H1 (cell line): ENCODE results near the gene DIAPH1.
A peak's percentile ranks its signal among the peaks of the same experiment; 100 is the strongest.

Experiments used
- CBX8 ChIP-seq: fragments of 300-800, 300-1000 bp; sonication (generic); IDR thresholded peaks from 2 replicates; pipeline ENCODE4 v1.7.1; 2016; ENCODE audit warnings: low read depth, low read length, borderline replicate concordance
- KDM4A ChIP-seq: IDR thresholded peaks from one replicate; pipeline ENCODE4 v1.7.1; 2012; ENCODE audit warnings: low read depth, mild to moderate bottlenecking, moderate library complexity, low read length, inconsistent platforms; ENCODE audit not compliant: severe bottlenecking
- POLR2A ChIP-seq, 2 experiments: IDR thresholded peaks; 1 replicate in 1 of 2; 2 replicates in 1 of 2; pipeline ENCODE4 v1.6.1; 2011; ENCODE audit warnings: low read depth in 2 of 2, low read length in 2 of 2, mild to moderate bottlenecking in 2 of 2; ENCODE audit errors: control extremely low read depth in 1 of 2
- POLR2AphosphoS5 ChIP-seq: IDR thresholded peaks from 2 replicates; pipeline ENCODE4 v1.6.1; 2011; ENCODE audit warnings: low read depth, low read length
- TAF7 ChIP-seq: optimal IDR thresholded peaks from 2 replicates; pipeline ENCODE3; 2011; ENCODE audit warnings: low read depth, mild to moderate bottlenecking, inconsistent platforms, low read length, moderate library complexity, borderline replicate concordance
- TF ChIP-seq, protein P1 (sequence below), 3 experiments: IDR thresholded peaks; 1 replicate in 2 of 3; 2 replicates in 1 of 3; pipeline versions ENCODE4 v1.5.1 to v1.6.1; 2011; ENCODE audit warnings: low read length in 3 of 3, mild to moderate bottlenecking in 3 of 3, inconsistent platforms in 2 of 3, low read depth in 1 of 3, moderate library complexity in 1 of 3; ENCODE audit not compliant: insufficient read depth in 1 of 3; ENCODE audit errors: control extremely low read depth in 1 of 3
- TF ChIP-seq, protein P2 (sequence below): IDR thresholded peaks from 2 replicates; pipeline ENCODE4 v1.6.1; 2012; ENCODE audit warnings: inconsistent platforms

DNA sequence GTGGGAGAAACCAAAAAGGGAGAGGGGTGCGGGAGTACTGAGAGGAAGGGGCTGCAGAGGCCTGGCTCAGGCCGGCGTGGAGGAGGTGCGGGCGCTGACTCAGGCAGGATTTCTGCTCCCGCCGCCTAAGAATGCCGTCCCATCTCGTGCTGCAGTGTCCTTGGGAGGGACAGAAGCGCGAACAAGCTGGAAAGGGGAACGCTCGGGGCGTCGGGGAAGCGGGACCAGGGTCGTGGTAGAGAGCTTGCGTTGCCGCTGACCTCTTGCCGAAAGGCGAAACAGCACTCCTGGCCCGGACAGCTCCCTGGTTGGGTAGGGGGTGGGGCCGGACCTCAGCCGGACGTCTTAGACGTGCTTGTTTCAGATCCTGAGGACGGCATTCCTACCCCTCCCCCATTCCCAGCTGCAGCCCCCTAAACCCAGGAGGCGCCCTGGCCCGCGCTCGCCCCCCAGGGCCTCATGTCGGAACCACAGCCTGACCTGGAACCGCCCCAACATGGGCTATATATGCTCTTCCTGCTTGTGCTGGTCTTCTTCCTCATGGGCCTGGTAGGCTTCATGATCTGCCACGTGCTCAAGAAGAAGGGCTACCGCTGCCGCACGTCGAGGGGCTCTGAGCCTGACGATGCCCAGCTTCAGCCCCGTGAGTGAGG lies 19.1 kb upstream of the DIAPH1 start:
- TF ChIP-seq POLR2A (IDR thresholded peaks at IDR 0.05; ENCODE audit: control extremely low read depth in 1 of 2, low read depth in 2 of 2, low read length in 2 of 2) (peak in 1 of 2 experiments; percentile 58; a peak in 1 of 3 replicates), KDM4A (no peak), CBX8 (no peak), POLR2AphosphoS5 (peak; percentile 58; the same call in 1 of the 2 replicates), TAF7 (no peak)
- TF ChIP-seq, protein P1, sequence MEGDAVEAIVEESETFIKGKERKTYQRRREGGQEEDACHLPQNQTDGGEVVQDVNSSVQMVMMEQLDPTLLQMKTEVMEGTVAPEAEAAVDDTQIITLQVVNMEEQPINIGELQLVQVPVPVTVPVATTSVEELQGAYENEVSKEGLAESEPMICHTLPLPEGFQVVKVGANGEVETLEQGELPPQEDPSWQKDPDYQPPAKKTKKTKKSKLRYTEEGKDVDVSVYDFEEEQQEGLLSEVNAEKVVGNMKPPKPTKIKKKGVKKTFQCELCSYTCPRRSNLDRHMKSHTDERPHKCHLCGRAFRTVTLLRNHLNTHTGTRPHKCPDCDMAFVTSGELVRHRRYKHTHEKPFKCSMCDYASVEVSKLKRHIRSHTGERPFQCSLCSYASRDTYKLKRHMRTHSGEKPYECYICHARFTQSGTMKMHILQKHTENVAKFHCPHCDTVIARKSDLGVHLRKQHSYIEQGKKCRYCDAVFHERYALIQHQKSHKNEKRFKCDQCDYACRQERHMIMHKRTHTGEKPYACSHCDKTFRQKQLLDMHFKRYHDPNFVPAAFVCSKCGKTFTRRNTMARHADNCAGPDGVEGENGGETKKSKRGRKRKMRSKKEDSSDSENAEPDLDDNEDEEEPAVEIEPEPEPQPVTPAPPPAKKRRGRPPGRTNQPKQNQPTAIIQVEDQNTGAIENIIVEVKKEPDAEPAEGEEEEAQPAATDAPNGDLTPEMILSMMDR (IDR thresholded peaks at IDR 0.05; ENCODE audit: control extremely low read depth in 1 of 3, insufficient read depth in 1 of 3, low read depth in 1 of 3, low read length in 3 of 3): peak in 2 of 3 experiments; percentile 64 to 67; a peak in 3 of 4 replicates
- TF ChIP-seq, protein P2, sequence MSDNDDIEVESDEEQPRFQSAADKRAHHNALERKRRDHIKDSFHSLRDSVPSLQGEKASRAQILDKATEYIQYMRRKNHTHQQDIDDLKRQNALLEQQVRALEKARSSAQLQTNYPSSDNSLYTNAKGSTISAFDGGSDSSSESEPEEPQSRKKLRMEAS: peak; percentile 94
